Calu3 (cell line): ENCODE measurements around the gene PDGFD. TPM values are rescaled to one million over a fixed set of nuclear protein-coding genes. Genes with fewer than 3 reads are reported as not detected.

ENCODE experiments used
- BruUV-seq: library from RNA; stranded (reverse); fragments of 400-500 nt; replicated peaks from 2 replicates; lab custom pipeline; 2021; lab: Mats Ljungman, UMichigan
- CTCF ChIA-PET: fragments of 300-600 bp; sonication (Branson Sonifier 250); formaldehyde crosslinking; loops from one replicate; lab custom pipeline; 2022; ENCODE audit warnings: antibody characterized with exemption; lab: Charles Lee
- DNase-seq: peaks from one replicate; pipeline ENCODE4 v3.0.0; 2022
- H3K27ac Mint-ChIP-seq: one replicate; pipeline ENCODE4 v1.8.0; 2022; ENCODE audit warnings: mixed read lengths; ENCODE audit not compliant: unreplicated experiment
- H3K27me3 Mint-ChIP-seq: one replicate; pipeline ENCODE4 v1.8.0; 2022; ENCODE audit warnings: mixed read lengths; ENCODE audit not compliant: unreplicated experiment
- H3K36me3 Mint-ChIP-seq: one replicate; pipeline ENCODE4 v1.8.0; 2022; ENCODE audit warnings: mild to moderate bottlenecking, moderate library complexity, mixed read lengths; ENCODE audit not compliant: insufficient read depth, unreplicated experiment
- H3K4me1 Mint-ChIP-seq: one replicate; pipeline ENCODE4 v1.8.0; 2022; ENCODE audit warnings: mild to moderate bottlenecking, low read depth, mixed read lengths; ENCODE audit not compliant: unreplicated experiment
- H3K4me3 Mint-ChIP-seq: one replicate; pipeline ENCODE4 v1.8.0; 2022; ENCODE audit warnings: mild to moderate bottlenecking, low read depth, moderate library complexity, mixed read lengths; ENCODE audit not compliant: unreplicated experiment
- H3K9me3 Mint-ChIP-seq: one replicate; pipeline ENCODE4 v1.8.0; 2022; ENCODE audit warnings: low read depth, mixed read lengths; ENCODE audit not compliant: unreplicated experiment
- intact Hi-C: fragments of 100-400 bp; cut with micrococcal nuclease; formaldehyde crosslinking; loops from one replicate; pipeline ENCODE4 v1.10.0; 2022; ENCODE audit not compliant: unreplicated experiment
- total RNA-seq: library from RNA; stranded (reverse); gene quantifications from 2 replicates; pipeline ENCODE4 v1.2.3, GENCODE V29; 2022
- TF ChIP-seq, protein P1 (sequence below): fragments of 200-600 bp; IDR thresholded peaks from one replicate; pipeline ENCODE4 v1.8.0; 2022; ENCODE audit warnings: antibody characterized with exemption; ENCODE audit not compliant: unreplicated experiment

The PDGFD gene
- total RNA-seq, 1 experiment from 2014 or later: 5.1 TPM

- Mint-ChIP-seq H3K4me3 (no peak overlapping the region), H3K27ac (no peak overlapping the region), H3K4me1 (no peaks in the 10 kb centered on the region), H3K9me3 (no peaks in the 10 kb centered on the region), H3K27me3 (no peaks in the 10 kb centered on the region), H3K36me3 (no peaks in the 10 kb centered on the region)
- CTCF ChIA-PET: no interaction called here
- DNase-seq: no peak
- TF ChIP-seq, protein P1, sequence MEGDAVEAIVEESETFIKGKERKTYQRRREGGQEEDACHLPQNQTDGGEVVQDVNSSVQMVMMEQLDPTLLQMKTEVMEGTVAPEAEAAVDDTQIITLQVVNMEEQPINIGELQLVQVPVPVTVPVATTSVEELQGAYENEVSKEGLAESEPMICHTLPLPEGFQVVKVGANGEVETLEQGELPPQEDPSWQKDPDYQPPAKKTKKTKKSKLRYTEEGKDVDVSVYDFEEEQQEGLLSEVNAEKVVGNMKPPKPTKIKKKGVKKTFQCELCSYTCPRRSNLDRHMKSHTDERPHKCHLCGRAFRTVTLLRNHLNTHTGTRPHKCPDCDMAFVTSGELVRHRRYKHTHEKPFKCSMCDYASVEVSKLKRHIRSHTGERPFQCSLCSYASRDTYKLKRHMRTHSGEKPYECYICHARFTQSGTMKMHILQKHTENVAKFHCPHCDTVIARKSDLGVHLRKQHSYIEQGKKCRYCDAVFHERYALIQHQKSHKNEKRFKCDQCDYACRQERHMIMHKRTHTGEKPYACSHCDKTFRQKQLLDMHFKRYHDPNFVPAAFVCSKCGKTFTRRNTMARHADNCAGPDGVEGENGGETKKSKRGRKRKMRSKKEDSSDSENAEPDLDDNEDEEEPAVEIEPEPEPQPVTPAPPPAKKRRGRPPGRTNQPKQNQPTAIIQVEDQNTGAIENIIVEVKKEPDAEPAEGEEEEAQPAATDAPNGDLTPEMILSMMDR: no peak
- BruUV-seq: no TSS peak
- intact Hi-C loops: no loop called here
These were observed 57.7 kb downstream of the PDGFD start for GRCh38 chr11:104106136-104106754.

DNA sequence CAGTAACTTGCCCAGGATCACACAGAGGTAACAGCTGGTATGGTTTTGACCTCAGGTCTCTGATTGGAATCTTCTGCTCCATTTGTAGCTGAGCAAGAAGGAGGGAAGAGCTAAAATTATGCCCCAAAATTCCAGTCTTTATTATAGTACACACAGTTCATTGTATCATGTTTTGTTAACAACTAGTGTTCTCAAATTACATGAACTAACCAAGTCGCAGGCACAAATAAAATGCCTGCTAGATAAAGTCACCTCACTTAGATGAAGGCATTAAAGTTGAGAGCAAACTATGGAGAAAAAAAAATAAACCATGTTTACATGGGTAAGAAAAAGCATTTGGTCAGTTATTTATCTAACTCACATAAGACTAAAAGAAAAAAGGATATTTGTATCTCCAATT lies 58.8 kb downstream of the PDGFD start:
- Mint-ChIP-seq H3K36me3 (no peaks in the 10 kb centered on the region), H3K4me3 (no peak overlapping the region), H3K27me3 (no peaks in the 10 kb centered on the region), H3K9me3 (no peaks in the 10 kb centered on the region), H3K27ac (no peak overlapping the region), H3K4me1 (no peaks in the 10 kb centered on the region)
- intact Hi-C loops: no loop called here
- CTCF ChIA-PET: no interaction called here
- no peak for DNase-seq
- no TSS peak for BruUV-seq
- TF ChIP-seq, protein P1: no peak

GRCh38 chr11:104104664-104105063 lies 59.3 kb downstream of the PDGFD start:
- no peak overlapping the region for H3K27ac Mint-ChIP-seq
- no peaks in the 10 kb centered on the region for H3K9me3 Mint-ChIP-seq
- H3K4me3 Mint-ChIP-seq: no peak overlapping the region
- intact Hi-C loops: no loop called here
- no peaks in the 10 kb centered on the region for H3K27me3 Mint-ChIP-seq
- no peaks in the 10 kb centered on the region for H3K36me3 Mint-ChIP-seq
- CTCF ChIA-PET: no interaction called here
- BruUV-seq: no TSS peak
- TF ChIP-seq, protein P1: no peak
- H3K4me1 Mint-ChIP-seq: no peaks in the 10 kb centered on the region
- no peak for DNase-seq

- TF ChIP-seq, protein P1: no peak
- no peak overlapping the region for H3K27ac Mint-ChIP-seq
- H3K9me3 Mint-ChIP-seq: no peaks in the 10 kb centered on the region
- no peaks in the 10 kb centered on the region for H3K4me1 Mint-ChIP-seq
- H3K27me3 Mint-ChIP-seq: no peaks in the 10 kb centered on the region
- DNase-seq: no peak
- no peak overlapping the region for H3K4me3 Mint-ChIP-seq
- no peaks in the 10 kb centered on the region for H3K36me3 Mint-ChIP-seq
- CTCF ChIA-PET: no interaction called here
- intact Hi-C loops: no loop called here
- BruUV-seq: no TSS peak
These were observed 59.7 kb downstream of the PDGFD start for GRCh38 chr11:104104201-104104600.
